Neural progenitor cell (in vitro differentiated cells): ENCODE results near the gene CORO7. TPM values are rescaled to one million over a fixed set of nuclear protein-coding genes. Genes with fewer than 3 reads are reported as not detected.
A peak's percentile ranks its signal among the peaks of the same experiment; 100 is the strongest.
"Not testable (repeated sequence)": the region's sequence is repeated elsewhere in the genome, so short reads cannot be mapped to it uniquely, and the experiment has no call there.

Source experiments
- DNase-seq: peaks from one replicate; pipeline ENCODE4 v3.0.0-alpha.2; 2016; ENCODE audit warnings: low spot score
- H2AFZ ChIP-seq: fragments of 200-600 bp; sonication (generic); replicated peaks from 2 replicates; pipeline ENCODE4 v1.6.1; 2016; ENCODE audit warnings: antibody characterized with exemption
- H3F3A ChIP-seq: fragments of 200-600 bp; sonication (generic); 2 replicates; pipeline ENCODE4 v1.6.1; 2016; ENCODE audit warnings: antibody characterized with exemption, low read depth
- H3K27ac ChIP-seq: fragments of 200-600 bp; sonication (generic); 2 replicates; pipeline ENCODE4 v1.5.1; 2016; ENCODE audit warnings: mild to moderate bottlenecking
- H3K27me3 ChIP-seq: fragments of 200-600 bp; sonication (generic); 2 replicates; pipeline ENCODE4 v1.6.1; 2016; ENCODE audit warnings: mild to moderate bottlenecking, moderate library complexity
- H3K36me3 ChIP-seq: fragments of 200-600 bp; sonication (generic); 2 replicates; pipeline ENCODE4 v1.5.1; 2016
- H3K4me1 ChIP-seq: fragments of 200-600 bp; sonication (generic); 2 replicates; pipeline ENCODE4 v1.6.1; 2016; ENCODE audit warnings: mixed run types
- H3K4me2 ChIP-seq: fragments of 200-600 bp; sonication (generic); 2 replicates; pipeline ENCODE4 v1.6.1; 2016
- H3K4me3 ChIP-seq: fragments of 200-600 bp; sonication (generic); 2 replicates; pipeline ENCODE4 v1.5.1; 2016
- H3K79me2 ChIP-seq: fragments of 200-600 bp; sonication (generic); 2 replicates; pipeline ENCODE4 v1.6.1; 2016; ENCODE audit warnings: low read depth
- H3K9ac ChIP-seq: fragments of 200-600 bp; sonication (generic); 2 replicates; pipeline ENCODE4 v1.6.1; 2016
- H3K9me3 ChIP-seq: fragments of 200-600 bp; sonication (generic); 2 replicates; pipeline ENCODE4 v1.5.1; 2016; ENCODE audit warnings: low read depth
- H4K20me1 ChIP-seq: fragments of 200-600 bp; sonication (generic); 2 replicates; pipeline ENCODE4 v1.6.1; 2016; ENCODE audit warnings: low read depth
- H3K27ac Mint-ChIP-seq: 3 replicates; pipeline ENCODE4 v1.8.0; 2021; ENCODE audit warnings: mixed read lengths
- H3K27me3 Mint-ChIP-seq: 2 replicates; pipeline ENCODE4 v1.8.0; 2022; ENCODE audit warnings: low read depth, mild to moderate bottlenecking, inconsistent platforms, moderate library complexity, mixed read lengths; ENCODE audit not compliant: insufficient read depth
- H3K36me3 Mint-ChIP-seq: 3 replicates; pipeline ENCODE4 v1.8.0; 2021; ENCODE audit warnings: mixed read lengths
- H3K4me1 Mint-ChIP-seq: 3 replicates; pipeline ENCODE4 v1.8.0; 2021; ENCODE audit warnings: mixed read lengths
- H3K4me3 Mint-ChIP-seq: 3 replicates; pipeline ENCODE4 v1.8.0; 2021; ENCODE audit warnings: mild to moderate bottlenecking, moderate library complexity, mixed read lengths
- H3K9me3 Mint-ChIP-seq: 3 replicates; pipeline ENCODE4 v1.8.0; 2020; ENCODE audit warnings: mixed read lengths
- EZH2 ChIP-seq: fragments of 200-600 bp; sonication (generic); IDR thresholded peaks from 2 replicates; pipeline ENCODE4 v1.6.1; 2017; ENCODE audit warnings: antibody characterized with exemption, mild to moderate bottlenecking, moderate library complexity
- EZH2phosphoT487 ChIP-seq: fragments of 200-600 bp; sonication (generic); IDR thresholded peaks from 2 replicates; pipeline ENCODE4 v1.6.1; 2017; ENCODE audit warnings: antibody characterized with exemption
- total RNA-seq: library from RNA; depleted of rRNA; stranded (reverse); fragments of >200 nt; gene quantifications from 2 replicates; pipeline ENCODE4 v1.2.3, GENCODE V29; 2015; ENCODE audit warnings: low replicate concordance
- TF ChIP-seq, protein P1 (sequence below): fragments of 200-600 bp; sonication (generic); IDR thresholded peaks from 2 replicates; pipeline ENCODE4 v1.5.1; 2017; ENCODE audit warnings: antibody characterized with exemption, mild to moderate bottlenecking

Gene CORO7
- total RNA-seq, 1 donor from 2014 or later, result 6.8 TPM

GRCh38 chr16:4344983-4345835, 71.2 kb downstream of the CORO7 start:
- Mint-ChIP-seq H3K9me3 (peaks cover 4% of the 10 kb centered on the region), H3K27me3 (peaks cover 15% of the 10 kb centered on the region), H3K4me3 (peak overlapping the region; percentile 44), H3K27ac (no peak overlapping the region), H3K4me1 (peaks cover 3% of the 10 kb centered on the region), H3K36me3 (peaks cover 13% of the 10 kb centered on the region)
- H3K9ac ChIP-seq, result no peak overlapping the region
- no peak overlapping the region for H3K27ac ChIP-seq
- H3K79me2 ChIP-seq, result peaks cover 70% of the 10 kb centered on the region
- H3K4me2 ChIP-seq, result no peak overlapping the region
- H3K27me3 ChIP-seq, result no peaks in the 10 kb centered on the region
- H3K4me3 ChIP-seq, result no peak overlapping the region
- no peaks in the 10 kb centered on the region for H3K9me3 ChIP-seq
- DNase-seq, result no peak
- peaks cover 5% of the 10 kb centered on the region for H3F3A ChIP-seq
- no peaks in the 10 kb centered on the region for H3K36me3 ChIP-seq
- H2AFZ ChIP-seq, result no peak overlapping the region
- no peaks in the 10 kb centered on the region for H3K4me1 ChIP-seq
- TF ChIP-seq, protein P1, sequence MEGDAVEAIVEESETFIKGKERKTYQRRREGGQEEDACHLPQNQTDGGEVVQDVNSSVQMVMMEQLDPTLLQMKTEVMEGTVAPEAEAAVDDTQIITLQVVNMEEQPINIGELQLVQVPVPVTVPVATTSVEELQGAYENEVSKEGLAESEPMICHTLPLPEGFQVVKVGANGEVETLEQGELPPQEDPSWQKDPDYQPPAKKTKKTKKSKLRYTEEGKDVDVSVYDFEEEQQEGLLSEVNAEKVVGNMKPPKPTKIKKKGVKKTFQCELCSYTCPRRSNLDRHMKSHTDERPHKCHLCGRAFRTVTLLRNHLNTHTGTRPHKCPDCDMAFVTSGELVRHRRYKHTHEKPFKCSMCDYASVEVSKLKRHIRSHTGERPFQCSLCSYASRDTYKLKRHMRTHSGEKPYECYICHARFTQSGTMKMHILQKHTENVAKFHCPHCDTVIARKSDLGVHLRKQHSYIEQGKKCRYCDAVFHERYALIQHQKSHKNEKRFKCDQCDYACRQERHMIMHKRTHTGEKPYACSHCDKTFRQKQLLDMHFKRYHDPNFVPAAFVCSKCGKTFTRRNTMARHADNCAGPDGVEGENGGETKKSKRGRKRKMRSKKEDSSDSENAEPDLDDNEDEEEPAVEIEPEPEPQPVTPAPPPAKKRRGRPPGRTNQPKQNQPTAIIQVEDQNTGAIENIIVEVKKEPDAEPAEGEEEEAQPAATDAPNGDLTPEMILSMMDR, result no peak
- no peak for TF ChIP-seq EZH2
- TF ChIP-seq EZH2phosphoT487, result no peak
- H4K20me1 ChIP-seq, result peaks cover 23% of the 10 kb centered on the region

- H3K9ac ChIP-seq, H3K4me3 ChIP-seq, H3K4me1 ChIP-seq, H3K27ac Mint-ChIP-seq, H3K9me3 ChIP-seq, H3K9me3 Mint-ChIP-seq, H3K4me1 Mint-ChIP-seq, H3K27me3 ChIP-seq, H2AFZ ChIP-seq, H3K27ac ChIP-seq, H3K36me3 ChIP-seq, H3F3A ChIP-seq, H3K4me2 ChIP-seq: not testable (repeated sequence)
- peak overlapping the region; percentile 44 for H3K4me3 Mint-ChIP-seq
- peaks cover 17% of the 10 kb centered on the region for H3K27me3 Mint-ChIP-seq
- peaks cover 16% of the 10 kb centered on the region for H4K20me1 ChIP-seq
- peaks cover 63% of the 10 kb centered on the region for H3K79me2 ChIP-seq
- peak; percentile 38 for DNase-seq
- peaks cover 14% of the 10 kb centered on the region for H3K36me3 Mint-ChIP-seq
These were observed 72.0 kb downstream of the CORO7 start for GRCh38 chr16:4344300-4344982.

- no peak for TF ChIP-seq EZH2phosphoT487
- peaks cover 51% of the 10 kb centered on the region for H3K79me2 ChIP-seq
These were observed 73.3 kb downstream of the CORO7 start for GRCh38 chr16:4342866-4343744.

DNA sequence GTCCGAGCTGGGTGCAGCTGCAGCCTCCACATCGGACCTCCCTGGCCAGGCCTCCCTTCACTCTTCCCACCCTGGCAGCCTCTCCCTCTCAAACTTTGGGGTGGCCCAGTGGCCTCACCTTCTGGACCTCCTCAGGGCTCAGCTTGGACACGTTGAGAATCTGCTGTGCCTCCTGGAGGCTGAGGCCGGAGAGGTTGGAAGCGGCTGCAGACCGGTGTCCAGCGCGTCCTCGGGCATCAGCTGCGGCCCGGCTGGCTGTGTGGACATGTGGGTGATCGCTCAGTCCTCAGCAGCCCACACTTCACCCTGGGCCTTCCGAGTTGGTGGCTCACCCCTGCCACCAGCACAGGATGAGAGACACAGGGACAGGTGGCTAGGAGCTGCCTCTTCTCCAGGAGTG, 75.1 kb downstream of the CORO7 start:
- Histone ChIP-seq H4K20me1 (peaks cover 5% of the 10 kb centered on the region), H3K36me3 (no peaks in the 10 kb centered on the region), H3F3A (peaks cover 5% of the 10 kb centered on the region), H3K4me2 (no peak overlapping the region), H3K27ac (no peak overlapping the region), H3K9me3 (no peaks in the 10 kb centered on the region), H3K4me1 (no peaks in the 10 kb centered on the region), H3K79me2 (peaks cover 34% of the 10 kb centered on the region), H3K4me3 (no peak overlapping the region), H3K27me3 (no peaks in the 10 kb centered on the region), H2AFZ (no peak overlapping the region), H3K9ac (no peak overlapping the region)
- H3K4me1 Mint-ChIP-seq, result no peaks in the 10 kb centered on the region
- TF ChIP-seq EZH2, result no peak
- TF ChIP-seq, protein P1, result no peak
- no peak for TF ChIP-seq EZH2phosphoT487
- H3K36me3 Mint-ChIP-seq, result peaks cover 13% of the 10 kb centered on the region
- DNase-seq, result no peak
- H3K27me3 Mint-ChIP-seq, result peaks cover 15% of the 10 kb centered on the region
- no peak overlapping the region for H3K27ac Mint-ChIP-seq
- H3K9me3 Mint-ChIP-seq, result peaks cover 4% of the 10 kb centered on the region
- H3K4me3 Mint-ChIP-seq, result no peak overlapping the region

More at GRCh38 chr16:4342866-4343744, 73.3 kb downstream of the CORO7 start:
- H3K4me1 ChIP-seq, result no peaks in the 10 kb centered on the region
- no peaks in the 10 kb centered on the region for H3K9me3 ChIP-seq
- H3K27me3 Mint-ChIP-seq, result peaks cover 15% of the 10 kb centered on the region
- DNase-seq, result no peak
- H3K4me1 Mint-ChIP-seq, result peaks cover 3% of the 10 kb centered on the region
- H3K9me3 Mint-ChIP-seq, result peaks cover 4% of the 10 kb centered on the region
- peaks cover 12% of the 10 kb centered on the region for H4K20me1 ChIP-seq
- H3K9ac ChIP-seq, result no peak overlapping the region
- H3K27ac ChIP-seq, result no peak overlapping the region
- H3K27ac Mint-ChIP-seq, result peak overlapping the region; percentile 83
- no peak overlapping the region for H3K4me3 ChIP-seq
- H3K27me3 ChIP-seq, result no peaks in the 10 kb centered on the region
- no peak overlapping the region for H2AFZ ChIP-seq
- peaks cover 5% of the 10 kb centered on the region for H3F3A ChIP-seq
- peaks cover 13% of the 10 kb centered on the region for H3K36me3 Mint-ChIP-seq
- no peaks in the 10 kb centered on the region for H3K36me3 ChIP-seq
- no peak overlapping the region for H3K4me2 ChIP-seq
- H3K4me3 Mint-ChIP-seq, result no peak overlapping the region
